ENCODE measurements around the gene TTL. TPM values are rescaled to one million over a fixed set of nuclear protein-coding genes. Genes with fewer than 3 reads are reported as not detected.
"Not testable (repeated sequence)": the region's sequence is repeated elsewhere in the genome, so short reads cannot be mapped to it uniquely, and the experiment has no call there.

The TTL gene
- total RNA-seq, 1 donor from 2014 or later: 126 TPM

DNA sequence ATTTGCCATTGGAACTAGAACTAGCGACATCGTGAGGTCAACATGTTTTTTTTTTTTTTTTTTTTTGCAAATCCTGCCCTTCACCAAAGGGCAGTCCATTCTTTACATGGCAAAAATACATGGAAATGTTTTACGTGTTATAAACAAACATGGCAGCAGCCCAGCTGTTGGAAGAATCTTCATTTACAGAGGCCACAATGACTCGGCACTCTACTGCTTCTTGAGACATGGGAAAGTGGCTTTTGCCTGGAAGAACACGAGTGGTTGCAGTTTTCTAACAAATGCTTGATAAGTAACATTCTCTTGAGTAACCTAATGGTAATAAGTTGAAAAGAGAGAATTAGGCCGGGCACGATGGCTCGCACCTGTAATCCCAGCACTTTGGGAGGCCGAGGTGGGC is 37.5 kb downstream of the TTL start:
- H3K4me1 Mint-ChIP-seq (ENCODE audit: low read depth, unreplicated experiment): no peaks in the 10 kb centered on the region
- H3K4me3 Mint-ChIP-seq (ENCODE audit: unreplicated experiment): no peak overlapping the region
- no peak for DNase-seq
- peaks cover 7% of the 10 kb centered on the region for H3K9me3 Mint-ChIP-seq (ENCODE audit: unreplicated experiment)
- H3K27me3 Mint-ChIP-seq (ENCODE audit: unreplicated experiment): peaks cover 6% of the 10 kb centered on the region
- H3K36me3 Mint-ChIP-seq (ENCODE audit: unreplicated experiment): peaks cover 23% of the 10 kb centered on the region
- TF ChIP-seq, protein P1, sequence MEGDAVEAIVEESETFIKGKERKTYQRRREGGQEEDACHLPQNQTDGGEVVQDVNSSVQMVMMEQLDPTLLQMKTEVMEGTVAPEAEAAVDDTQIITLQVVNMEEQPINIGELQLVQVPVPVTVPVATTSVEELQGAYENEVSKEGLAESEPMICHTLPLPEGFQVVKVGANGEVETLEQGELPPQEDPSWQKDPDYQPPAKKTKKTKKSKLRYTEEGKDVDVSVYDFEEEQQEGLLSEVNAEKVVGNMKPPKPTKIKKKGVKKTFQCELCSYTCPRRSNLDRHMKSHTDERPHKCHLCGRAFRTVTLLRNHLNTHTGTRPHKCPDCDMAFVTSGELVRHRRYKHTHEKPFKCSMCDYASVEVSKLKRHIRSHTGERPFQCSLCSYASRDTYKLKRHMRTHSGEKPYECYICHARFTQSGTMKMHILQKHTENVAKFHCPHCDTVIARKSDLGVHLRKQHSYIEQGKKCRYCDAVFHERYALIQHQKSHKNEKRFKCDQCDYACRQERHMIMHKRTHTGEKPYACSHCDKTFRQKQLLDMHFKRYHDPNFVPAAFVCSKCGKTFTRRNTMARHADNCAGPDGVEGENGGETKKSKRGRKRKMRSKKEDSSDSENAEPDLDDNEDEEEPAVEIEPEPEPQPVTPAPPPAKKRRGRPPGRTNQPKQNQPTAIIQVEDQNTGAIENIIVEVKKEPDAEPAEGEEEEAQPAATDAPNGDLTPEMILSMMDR (IDR thresholded peaks at IDR 0.05; ENCODE audit: partially characterized antibody, unreplicated experiment): no peak
- no peak overlapping the region for H3K27ac Mint-ChIP-seq (ENCODE audit: unreplicated experiment)

DNA sequence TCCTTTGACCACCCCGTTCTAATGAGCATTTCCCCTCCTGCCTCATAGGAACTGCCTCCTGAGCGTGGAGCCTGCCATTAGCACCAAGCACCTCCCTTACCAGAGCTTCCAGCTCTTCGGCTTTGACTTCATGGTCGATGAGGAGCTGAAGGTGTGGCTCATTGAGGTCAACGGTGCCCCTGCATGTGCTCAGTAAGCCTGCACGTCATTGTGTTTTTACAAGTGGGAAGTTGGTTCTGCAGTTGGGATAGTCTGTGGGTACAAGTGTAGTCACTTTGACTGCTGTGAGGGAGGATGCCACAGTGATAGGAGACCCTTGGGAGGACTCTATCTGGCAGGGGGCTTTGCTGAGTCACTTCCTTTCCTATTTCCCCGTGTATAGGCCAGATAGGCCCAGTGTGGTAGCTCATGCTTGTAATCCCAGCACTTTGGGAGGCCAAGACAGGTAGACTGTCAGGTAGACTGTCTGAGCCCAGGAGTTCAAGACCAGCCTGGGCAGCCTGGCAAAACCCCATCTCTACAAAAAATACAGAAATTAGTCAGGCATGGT is 38.4 kb downstream of the TTL start:
- Mint-ChIP-seq H3K27ac (ENCODE audit: unreplicated experiment) (no peak overlapping the region), H3K27me3 (ENCODE audit: unreplicated experiment) (peaks cover 6% of the 10 kb centered on the region), H3K36me3 (ENCODE audit: unreplicated experiment) (peaks cover 18% of the 10 kb centered on the region), H3K9me3 (ENCODE audit: unreplicated experiment) (peaks cover 7% of the 10 kb centered on the region), H3K4me1 (ENCODE audit: low read depth, unreplicated experiment) (no peaks in the 10 kb centered on the region), H3K4me3 (ENCODE audit: unreplicated experiment) (no peak overlapping the region)
- DNase-seq: no peak
- TF ChIP-seq, protein P1 (IDR thresholded peaks at IDR 0.05; ENCODE audit: partially characterized antibody, unreplicated experiment): no peak

DNA sequence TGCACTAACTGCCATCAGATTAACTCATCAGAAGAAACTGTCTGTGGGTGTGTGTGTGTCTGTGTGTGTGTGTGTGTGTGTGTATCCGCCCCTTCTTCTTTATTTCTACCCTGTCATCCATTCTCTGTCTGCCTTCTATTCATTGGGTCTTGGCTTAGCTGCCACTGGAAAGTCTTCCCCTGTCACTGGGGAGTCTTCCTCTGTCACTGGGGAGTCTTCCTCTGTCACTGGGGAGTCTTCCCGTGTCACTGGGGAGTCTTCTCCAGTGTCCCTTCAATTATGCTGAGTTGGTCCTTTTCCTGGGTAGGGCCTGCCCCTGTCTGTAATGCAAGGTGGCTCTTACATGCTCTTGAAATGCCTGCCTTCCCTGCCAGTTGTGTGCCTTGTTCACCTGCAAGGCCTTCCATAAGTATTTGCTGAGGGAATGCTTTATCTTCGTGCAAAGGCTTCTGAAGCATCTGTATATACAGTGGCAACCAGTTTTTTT is 41.4 kb downstream of the TTL start:
- Mint-ChIP-seq H3K27ac (ENCODE audit: unreplicated experiment) (no peak overlapping the region), H3K4me1 (ENCODE audit: low read depth, unreplicated experiment) (no peaks in the 10 kb centered on the region), H3K36me3 (ENCODE audit: unreplicated experiment) (peaks cover 18% of the 10 kb centered on the region), H3K9me3 (ENCODE audit: unreplicated experiment) (peaks cover 5% of the 10 kb centered on the region), H3K27me3 (ENCODE audit: unreplicated experiment) (peaks cover 6% of the 10 kb centered on the region), H3K4me3 (ENCODE audit: unreplicated experiment) (no peak overlapping the region)
- DNase-seq: no peak
- TF ChIP-seq, protein P1 (IDR thresholded peaks at IDR 0.05; ENCODE audit: partially characterized antibody, unreplicated experiment): no peak

DNA sequence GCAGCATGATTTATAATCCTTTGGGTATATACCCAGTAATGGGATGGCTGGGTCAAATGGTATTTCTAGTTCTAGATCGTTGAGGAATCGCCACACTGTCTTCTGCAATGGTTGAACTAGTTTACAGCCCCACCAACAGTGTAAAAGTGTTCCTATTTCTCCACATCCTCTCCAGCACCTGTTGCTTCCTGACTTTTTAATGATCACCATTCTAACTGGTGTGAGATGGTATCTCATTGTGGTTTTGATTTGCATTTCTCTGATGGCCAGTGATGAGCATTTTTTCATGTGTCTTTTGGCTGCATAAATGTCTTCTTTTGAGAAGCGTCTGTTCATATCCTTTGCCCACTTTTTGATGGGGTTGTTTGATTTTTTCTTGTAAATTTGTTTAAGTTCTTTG is 42.3 kb downstream of the TTL start:
- not testable (repeated sequence) for H3K4me3 Mint-ChIP-seq (ENCODE audit: unreplicated experiment); DNase-seq; H3K9me3 Mint-ChIP-seq (ENCODE audit: unreplicated experiment); H3K4me1 Mint-ChIP-seq (ENCODE audit: low read depth, unreplicated experiment); H3K27ac Mint-ChIP-seq (ENCODE audit: unreplicated experiment); H3K27me3 Mint-ChIP-seq (ENCODE audit: unreplicated experiment)
- H3K36me3 Mint-ChIP-seq (ENCODE audit: unreplicated experiment): peaks cover 18% of the 10 kb centered on the region

DNA sequence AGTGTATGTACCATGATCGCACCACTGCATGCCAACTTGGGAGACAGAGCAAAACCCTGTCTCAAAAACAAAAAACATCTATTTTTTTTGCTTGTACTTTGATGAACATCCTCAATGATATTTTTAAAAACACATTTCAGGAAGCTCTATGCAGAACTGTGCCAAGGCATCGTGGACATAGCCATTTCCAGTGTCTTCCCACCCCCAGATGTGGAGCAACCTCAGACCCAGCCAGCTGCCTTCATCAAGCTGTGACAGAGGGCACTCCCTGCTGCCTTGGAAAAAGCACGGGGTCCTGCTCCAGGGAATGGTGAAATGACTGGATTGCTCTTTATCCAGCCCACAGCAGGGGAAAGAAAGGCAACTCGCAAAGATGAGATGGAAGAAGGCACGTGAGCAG is 46.6 kb downstream of the TTL start:
- H3K4me3 Mint-ChIP-seq (ENCODE audit: unreplicated experiment): no peak overlapping the region
- DNase-seq: no peak
- TF ChIP-seq, protein P1 (IDR thresholded peaks at IDR 0.05; ENCODE audit: partially characterized antibody, unreplicated experiment): no peak
- H3K9me3 Mint-ChIP-seq (ENCODE audit: unreplicated experiment): peaks cover 4% of the 10 kb centered on the region
- H3K36me3 Mint-ChIP-seq (ENCODE audit: unreplicated experiment): peaks cover 3% of the 10 kb centered on the region
- H3K4me1 Mint-ChIP-seq (ENCODE audit: low read depth, unreplicated experiment): no peaks in the 10 kb centered on the region
- H3K27ac Mint-ChIP-seq (ENCODE audit: unreplicated experiment): no peak overlapping the region
- no peaks in the 10 kb centered on the region for H3K27me3 Mint-ChIP-seq (ENCODE audit: unreplicated experiment)
